Measurements from ENCODE around the gene SCEL.

DNA sequence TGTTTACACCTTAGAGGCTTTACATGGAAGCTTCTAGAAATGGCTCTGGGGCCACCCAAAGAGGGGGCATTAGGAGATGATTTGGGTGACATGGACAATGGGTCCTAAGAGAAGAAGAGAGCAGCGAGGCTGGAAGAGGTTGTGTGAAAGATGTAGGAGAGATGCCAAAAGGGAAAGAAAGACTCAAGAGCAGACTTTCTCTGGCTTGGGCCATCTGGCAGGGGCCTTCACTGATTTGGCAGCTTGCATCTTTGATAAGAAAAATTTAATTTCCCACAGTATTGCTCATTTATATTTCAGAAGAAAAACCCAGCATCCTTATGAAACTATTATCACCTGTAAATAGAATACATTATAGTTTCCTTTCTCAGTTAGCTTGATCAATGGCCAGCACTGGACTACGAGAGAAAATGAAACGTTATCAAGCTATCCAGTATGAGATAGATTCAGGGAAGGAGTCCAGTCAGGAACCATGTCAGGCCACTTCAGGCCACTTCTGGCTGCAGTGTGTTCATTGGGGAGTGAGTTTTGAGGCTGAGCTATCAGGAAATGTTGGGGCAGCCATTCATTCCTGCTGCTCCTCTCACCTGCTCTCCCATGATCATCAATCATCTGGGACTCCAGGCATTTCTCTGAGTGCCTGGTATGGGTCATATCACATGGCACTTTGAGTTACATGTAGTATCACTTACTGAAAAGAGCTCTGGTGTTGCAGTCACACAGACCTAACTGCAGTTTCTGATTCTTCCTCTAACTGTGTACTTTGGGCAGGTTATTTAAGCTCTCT, 10.3 kb downstream of the SCEL start:
- TF ChIP-seq, protein P1, sequence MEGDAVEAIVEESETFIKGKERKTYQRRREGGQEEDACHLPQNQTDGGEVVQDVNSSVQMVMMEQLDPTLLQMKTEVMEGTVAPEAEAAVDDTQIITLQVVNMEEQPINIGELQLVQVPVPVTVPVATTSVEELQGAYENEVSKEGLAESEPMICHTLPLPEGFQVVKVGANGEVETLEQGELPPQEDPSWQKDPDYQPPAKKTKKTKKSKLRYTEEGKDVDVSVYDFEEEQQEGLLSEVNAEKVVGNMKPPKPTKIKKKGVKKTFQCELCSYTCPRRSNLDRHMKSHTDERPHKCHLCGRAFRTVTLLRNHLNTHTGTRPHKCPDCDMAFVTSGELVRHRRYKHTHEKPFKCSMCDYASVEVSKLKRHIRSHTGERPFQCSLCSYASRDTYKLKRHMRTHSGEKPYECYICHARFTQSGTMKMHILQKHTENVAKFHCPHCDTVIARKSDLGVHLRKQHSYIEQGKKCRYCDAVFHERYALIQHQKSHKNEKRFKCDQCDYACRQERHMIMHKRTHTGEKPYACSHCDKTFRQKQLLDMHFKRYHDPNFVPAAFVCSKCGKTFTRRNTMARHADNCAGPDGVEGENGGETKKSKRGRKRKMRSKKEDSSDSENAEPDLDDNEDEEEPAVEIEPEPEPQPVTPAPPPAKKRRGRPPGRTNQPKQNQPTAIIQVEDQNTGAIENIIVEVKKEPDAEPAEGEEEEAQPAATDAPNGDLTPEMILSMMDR (IDR thresholded peaks at IDR 0.05; ENCODE audit: low read length), result no peak
- no peak for TF ChIP-seq EZH2phosphoT487 (IDR thresholded peaks at IDR 0.05; ENCODE audit: low read length)
- TF ChIP-seq EZH2 (optimal IDR thresholded peaks at IDR 0.05; ENCODE audit: low read depth, low read length), result no peak

All from MM.1S (cell line).